Neural crest cell (in vitro differentiated cells): ENCODE data around the gene CYP17A1. TPM values are rescaled to one million over a fixed set of nuclear protein-coding genes. Genes with fewer than 3 reads are reported as not detected.

ENCODE experiments used
- DNase-seq: peaks from one replicate; pipeline ENCODE4 v3.0.0; 2021; ENCODE audit warnings: low read depth, mixed read lengths, low spot score
- H3K27ac Mint-ChIP-seq: one replicate; pipeline ENCODE4 v1.8.0; 2021; ENCODE audit warnings: mild to moderate bottlenecking, mixed read lengths; ENCODE audit not compliant: unreplicated experiment
- H3K27me3 Mint-ChIP-seq: 2 replicates; pipeline ENCODE4 v1.8.0; 2021; ENCODE audit warnings: low read depth, mild to moderate bottlenecking, mixed read lengths
- H3K36me3 Mint-ChIP-seq: 2 replicates; pipeline ENCODE4 v1.8.0; 2021; ENCODE audit warnings: low read depth, mild to moderate bottlenecking, mixed read lengths
- H3K4me1 Mint-ChIP-seq: 2 replicates; pipeline ENCODE4 v1.8.0; 2021; ENCODE audit warnings: mixed read lengths
- H3K4me3 Mint-ChIP-seq: one replicate; pipeline ENCODE4 v1.8.0; 2021; ENCODE audit warnings: mild to moderate bottlenecking, mixed read lengths
- H3K9me3 Mint-ChIP-seq: 2 replicates; pipeline ENCODE4 v1.8.0; 2021; ENCODE audit warnings: mixed read lengths
- CTCF ChIP-seq: fragments of 200-600 bp; sonication (generic); conservative IDR thresholded peaks from 2 replicates; pipeline ENCODE4 v1.5.0; 2021; ENCODE audit warnings: antibody characterized with exemption, mild to moderate bottlenecking
- total RNA-seq: library from RNA; stranded (reverse); gene quantifications from 2 replicates; pipeline ENCODE4 v1.2.1, GENCODE V29; 2021

Gene CYP17A1
- total RNA-seq, 1 donor from 2014 or later, result not detected

DNA sequence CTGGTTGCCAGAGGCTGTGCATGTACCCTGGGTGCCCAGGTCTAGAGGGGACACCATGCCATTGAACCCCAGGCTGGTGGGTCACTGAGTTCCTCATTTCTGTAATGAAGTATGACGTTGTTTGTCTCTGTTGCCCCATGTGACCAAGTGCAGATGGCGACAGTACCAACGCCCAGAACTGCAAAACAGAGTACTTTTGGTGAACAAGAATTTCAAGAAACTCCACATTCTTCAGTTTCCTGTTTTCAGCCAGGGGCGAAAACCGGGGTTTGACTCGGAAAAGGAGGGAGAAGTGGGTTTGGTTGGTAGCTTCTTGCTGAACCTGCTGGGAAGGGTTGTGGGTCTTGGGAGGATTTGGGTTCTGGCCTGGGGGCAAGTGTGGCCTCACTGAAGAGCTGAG, 18.2 kb downstream of the CYP17A1 start:
- TF ChIP-seq CTCF, result no peak
- DNase-seq, result no peak
- Mint-ChIP-seq H3K36me3 (no peaks in the 10 kb centered on the region), H3K27ac (no peak overlapping the region), H3K4me1 (peaks cover 19% of the 10 kb centered on the region), H3K27me3 (no peaks in the 10 kb centered on the region), H3K4me3 (no peak overlapping the region), H3K9me3 (no peaks in the 10 kb centered on the region)

- Mint-ChIP-seq H3K27me3 (no peaks in the 10 kb centered on the region), H3K4me3 (no peak overlapping the region), H3K9me3 (no peaks in the 10 kb centered on the region), H3K36me3 (no peaks in the 10 kb centered on the region), H3K4me1 (peaks cover 19% of the 10 kb centered on the region), H3K27ac (no peak overlapping the region)
- DNase-seq, result no peak
- no peak for TF ChIP-seq CTCF
These were observed 20.0 kb downstream of the CYP17A1 start for GRCh38 chr10:102817175-102817574.

DNA sequence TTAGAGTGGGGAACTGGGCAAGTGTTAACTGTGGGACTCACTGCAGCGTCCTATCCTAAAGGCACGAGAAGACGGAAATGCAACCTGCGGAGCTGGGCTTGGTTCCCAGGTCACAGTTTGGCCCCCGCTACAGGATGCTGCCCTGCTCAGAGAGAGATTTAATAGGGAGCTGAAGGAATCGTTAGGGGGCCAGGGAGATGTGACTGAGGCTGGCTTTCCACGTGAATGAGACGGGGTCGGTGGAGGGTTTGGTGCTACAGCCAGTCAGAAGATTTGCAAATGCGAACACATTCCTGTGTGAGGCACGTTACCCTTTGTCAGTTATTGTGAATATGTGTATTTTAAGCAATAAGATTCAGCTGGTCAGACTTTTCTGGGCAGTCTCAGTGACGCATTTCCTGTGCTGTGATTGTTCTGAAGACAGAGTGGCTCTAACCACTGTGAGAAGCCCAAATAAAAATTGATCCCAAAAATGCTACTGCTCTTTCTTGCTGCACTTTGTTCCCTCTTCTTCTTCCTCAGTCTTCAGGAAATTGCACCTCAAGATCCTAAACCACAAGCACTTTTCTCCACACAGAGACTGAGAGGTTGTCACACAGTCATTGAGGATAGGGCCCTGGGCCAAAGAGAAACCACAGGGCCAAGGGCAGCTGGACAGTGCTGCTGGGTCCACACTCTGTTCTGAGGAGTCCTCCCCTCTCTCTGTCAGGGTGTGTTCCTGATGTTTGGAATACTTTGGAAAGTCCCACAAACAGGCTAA, 21.2 kb downstream of the CYP17A1 start:
- no peaks in the 10 kb centered on the region for H3K27me3 Mint-ChIP-seq
- TF ChIP-seq CTCF, result no peak
- H3K4me3 Mint-ChIP-seq, result no peak overlapping the region
- H3K9me3 Mint-ChIP-seq, result no peaks in the 10 kb centered on the region
- H3K27ac Mint-ChIP-seq, result peak overlapping the region; percentile 70
- H3K36me3 Mint-ChIP-seq, result no peaks in the 10 kb centered on the region
- DNase-seq, result no peak
- peaks cover 19% of the 10 kb centered on the region for H3K4me1 Mint-ChIP-seq

- Mint-ChIP-seq H3K9me3 (no peaks in the 10 kb centered on the region), H3K36me3 (no peaks in the 10 kb centered on the region), H3K27me3 (no peaks in the 10 kb centered on the region), H3K4me1 (peaks cover 19% of the 10 kb centered on the region), H3K4me3 (no peak overlapping the region), H3K27ac (no peak overlapping the region)
- no peak for DNase-seq
- no peak for TF ChIP-seq CTCF
These were observed 22.1 kb downstream of the CYP17A1 start for GRCh38 chr10:102814873-102815661.

GRCh38 chr10:102814453-102814871, 22.8 kb downstream of the CYP17A1 start:
- Mint-ChIP-seq H3K27me3 (no peaks in the 10 kb centered on the region), H3K4me1 (peaks cover 19% of the 10 kb centered on the region), H3K4me3 (no peak overlapping the region), H3K27ac (no peak overlapping the region), H3K36me3 (no peaks in the 10 kb centered on the region), H3K9me3 (no peaks in the 10 kb centered on the region)
- no peak for DNase-seq
- no peak for TF ChIP-seq CTCF
